ENCODE results near the gene BMP6. TPM values are rescaled to one million over a fixed set of nuclear protein-coding genes. Genes with fewer than 3 reads are reported as not detected.

Gene BMP6
- total and polyA plus RNA-seq, 2 donors (not counting 3 experiments of a cell fraction or from before 2014, with no cell fraction given): 221 to 276 TPM

- TF ChIP-seq POLR2A (IDR thresholded peaks at IDR 0.05; ENCODE audit: low read depth, low read length) (no peak), FOS (IDR thresholded peaks at IDR 0.05; ENCODE audit: borderline replicate concordance, insufficient read depth, low read length) (no peak), POLR2AphosphoS5 (IDR thresholded peaks at IDR 0.05; ENCODE audit: insufficient read depth, low read depth, low read length) (no peak), GATA2 (IDR thresholded peaks at IDR 0.05; ENCODE audit: insufficient read depth, insufficient read length, low read depth, low read length) (no peak), EZH2 (IDR thresholded peaks at IDR 0.05; ENCODE audit: borderline replicate concordance, low read depth, low read length, severe bottlenecking) (no peak), JUN (IDR thresholded peaks at IDR 0.05; ENCODE audit: borderline replicate concordance, insufficient read depth, insufficient read length, low read depth) (no peak), MYC (IDR thresholded peaks at IDR 0.05; ENCODE audit: low read depth, low read length) (no peak), CTCF (IDR thresholded peaks at IDR 0.05; ENCODE audit: extremely low read depth in 1 of 2, insufficient read depth in 1 of 2, low read depth in 1 of 2, low read length in 2 of 2) (no peak), MAX (IDR thresholded peaks at IDR 0.05; ENCODE audit: insufficient read depth, insufficient read length) (no peak)
- no peak for FAIRE-seq
- ChIA-PET CTCF (no interaction called here), POLR2A (no interaction called here)
- Histone ChIP-seq H2AFZ (ENCODE audit: low read depth, low read length) (no peak overlapping the region), H3K4me1 (ENCODE audit: control insufficient read depth, extremely low read depth, insufficient read depth, low read length) (peaks cover 45% of the 10 kb centered on the region), H3K27ac (ENCODE audit: insufficient read depth, low read depth, low read length) (no peak overlapping the region), H3K9me3 (replicated peaks; ENCODE audit: control insufficient read depth, insufficient read depth, low read length) (no peaks in the 10 kb centered on the region), H4K20me1 (replicated peaks; ENCODE audit: control insufficient read depth, extremely low read depth, insufficient read depth, low read length) (peaks cover 12% of the 10 kb centered on the region), H3K9ac (replicated peaks; ENCODE audit: extremely low read depth, insufficient read depth, low read length) (no peak overlapping the region), H3K4me2 (ENCODE audit: insufficient read depth, low read length) (no peak overlapping the region), H3K27me3 (ENCODE audit: control insufficient read depth in 2 of 2, insufficient read depth in 2 of 2, low read length in 2 of 2) (no peaks in the 10 kb centered on the region), H3K4me3 (replicated peaks in 1 of 3; ENCODE audit: insufficient read depth in 1 of 3, low read depth in 1 of 3, low read length in 3 of 3) (no peak overlapping the region), H3K36me3 (ENCODE audit: control insufficient read depth in 2 of 2, extremely low read depth in 1 of 2, insufficient read depth in 2 of 2, low read length in 2 of 2) (peaks cover 3 to 9% of the 10 kb centered on the region in 2 experiments), H3K79me2 (ENCODE audit: control insufficient read depth, insufficient read depth, low read length) (peaks cover 94% of the 10 kb centered on the region), H3K9me1 (replicated peaks; ENCODE audit: control insufficient read depth, extremely low read depth, insufficient read depth, low read length) (no peaks in the 10 kb centered on the region)
- no TSS peak for BruUV-seq (replicated peaks)
- no peak for DNase-seq (ENCODE audit: low read depth, low spot score)
- dilution Hi-C loops (cut with MboI; ENCODE audit: extremely low pct_ligation_motif_present, low sequenced_read_pairs) (no loop called here), intact Hi-C loops (cut with micrococcal nuclease) (no loop called here)
These were observed 85.5 kb downstream of the BMP6 start for GRCh38 chr6:7811441-7811840.

Data from endothelial cell of umbilical vein (primary cell).